K562 (cell line): ENCODE results near the gene RINL. TPM values are rescaled to one million over a fixed set of nuclear protein-coding genes. Genes with fewer than 3 reads are reported as not detected.

Source experiments
- E2F6 ChIP-seq, 2 experiments: IDR thresholded peaks; 2 replicates each; pipeline ENCODE4 v1.6.1; 2011; ENCODE audit warnings: borderline replicate concordance in 1 of 2, control low read depth in 1 of 2, low read depth in 1 of 2, low read length in 1 of 2, mild to moderate bottlenecking in 1 of 2, mixed read lengths in 1 of 2, moderate library complexity in 1 of 2; ENCODE audit not compliant: insufficient read depth in 1 of 2, insufficient read length in 1 of 2, poor library complexity in 1 of 2, severe bottlenecking in 1 of 2; ENCODE audit errors: extremely low read depth in 1 of 2
- EWSR1 ChIP-seq: fragments of 450-650 bp; IDR thresholded peaks from 2 replicates; pipeline ENCODE4 v1.6.1; 2018; ENCODE audit warnings: borderline replicate concordance, mild to moderate bottlenecking, low read depth, moderate library complexity; ENCODE audit not compliant: partially characterized antibody
- FOXO4 ChIP-seq: fragments of 450-650 bp; formaldehyde crosslinking; IDR thresholded peaks from 2 replicates; pipeline ENCODE4 v1.4.0; 2020; ENCODE audit warnings: mild to moderate bottlenecking, moderate library complexity
- IRF1 ChIP-seq: sonication (generic); formaldehyde crosslinking; IDR thresholded peaks from 2 replicates; pipeline ENCODE4 v1.8.0; 2022; ENCODE audit warnings: missing genetic modification reagents, mild to moderate bottlenecking, borderline replicate concordance
- KLF1 ChIP-seq: fragments of 450-650 bp; IDR thresholded peaks from 2 replicates; pipeline ENCODE4 v1.6.1; 2016; ENCODE audit warnings: missing genetic modification characterization, missing compliant biosample characterization
- KLF16 ChIP-seq: IDR thresholded peaks from 2 replicates; pipeline ENCODE4 v1.6.1; 2016; ENCODE audit warnings: antibody characterized with exemption
- MECOM ChIP-seq: fragments of 250-450 bp; sonication (Bioruptor Pico); IDR thresholded peaks from 2 replicates; pipeline ENCODE4 v1.8.0; 2022; ENCODE audit warnings: inconsistent platforms
- MXI1 ChIP-seq: IDR thresholded peaks from 2 replicates; pipeline ENCODE4 v1.6.1; 2011; ENCODE audit warnings: low read depth, mild to moderate bottlenecking, improper control_type of control experiment, low read length
- NFATC3 ChIP-seq: fragments of 450-650 bp; IDR thresholded peaks from 2 replicates; pipeline ENCODE4 v1.6.1; 2017; ENCODE audit warnings: mild to moderate bottlenecking
- NFIX ChIP-seq: fragments of 250-450 bp; sonication (Bioruptor Pico); IDR thresholded peaks from 2 replicates; pipeline ENCODE4 v1.4.0; 2020; ENCODE audit warnings: low read depth, mild to moderate bottlenecking, moderate library complexity
- POLR2B ChIP-seq: fragments of 450-650 bp; IDR thresholded peaks from 2 replicates; pipeline ENCODE4 v1.6.1; 2018; ENCODE audit warnings: low read depth; ENCODE audit not compliant: partially characterized antibody
- PPARD ChIP-seq: fragments of 250-450 bp; sonication (Bioruptor Pico); IDR thresholded peaks from 2 replicates; pipeline ENCODE4 v1.8.0; 2022; ENCODE audit warnings: inconsistent platforms, mild to moderate bottlenecking, moderate library complexity
- PTTG1 ChIP-seq: fragments of 450-650 bp; IDR thresholded peaks from 2 replicates; pipeline ENCODE4 v1.6.1; 2016; ENCODE audit warnings: low read depth, mild to moderate bottlenecking, missing genetic modification characterization, missing compliant biosample characterization
- TCF7 ChIP-seq: sonication (generic); IDR thresholded peaks from 2 replicates; pipeline ENCODE4 v1.6.1; 2016; ENCODE audit warnings: antibody characterized with exemption, borderline replicate concordance
- TEAD4 ChIP-seq, 2 experiments: sonication (generic) in 1 of 2; formaldehyde crosslinking in 1 of 2; IDR thresholded peaks; 2 replicates each; pipeline versions ENCODE4 v1.6.1 to v1.8.0; 2012 to 2022; ENCODE audit warnings: borderline replicate concordance in 1 of 2, inconsistent platforms in 1 of 2, low read length in 1 of 2, mild to moderate bottlenecking in 1 of 2, missing genetic modification reagents in 1 of 2
- VEZF1 ChIP-seq: fragments of 200-800 bp; sonication (Bioruptor generic); IDR thresholded peaks from 2 replicates; pipeline ENCODE4 v1.6.1; 2017; ENCODE audit warnings: missing genetic modification characterization, missing compliant biosample characterization
- ZBED1 ChIP-seq: IDR thresholded peaks from 2 replicates; pipeline ENCODE4 v1.6.1; 2014
- ZNF146 ChIP-seq: IDR thresholded peaks from one replicate; pipeline ENCODE4 v1.6.1; 2018; ENCODE audit warnings: missing compliant biosample characterization; ENCODE audit not compliant: unreplicated experiment
- ZNF766 ChIP-seq: fragments of 200-800 bp; sonication (Bioruptor generic); conservative IDR thresholded peaks from 2 replicates; pipeline ENCODE4 v1.6.1; 2016; ENCODE audit warnings: missing genetic modification characterization, missing compliant biosample characterization
- ZSCAN32 ChIP-seq: fragments of 450-650 bp; formaldehyde crosslinking; IDR thresholded peaks from 2 replicates; pipeline ENCODE4 v1.4.0; 2020; ENCODE audit warnings: mild to moderate bottlenecking, moderate library complexity
- polyA plus RNA-seq, 8 experiments: library from polyadenylated mRNA; depleted of rRNA in 4 of 8; stranded (reverse) in 5 of 8; unstranded in 3 of 8; fragments of >200 nt; fragmentation: Nextera tagmentation in 2 of 8; fragmentation: Illumina TruSeq in 1 of 8; extraction: Ambion mirVana in 2 of 8; extraction: Trizol in 1 of 8; gene quantifications; 2 replicates each; pipeline versions ENCODE4 v1.2.1 to v1.2.3, GENCODE V29; 2011 to 2014; ENCODE audit warnings: inconsistent platforms in 1 of 8, missing spikeins in 1 of 8
- total RNA-seq, 7 experiments: library from RNA; depleted of rRNA in 6 of 7; stranded (reverse); fragments of >200 nt in 6 of 7; fragmentation: Illumina TruSeq in 2 of 7; extraction: Trizol in 2 of 7; gene quantifications; 2 replicates each; pipeline versions ENCODE4 v1.2.1 to v1.2.3, GENCODE V29; 2011 to 2021; ENCODE audit warnings: low replicate concordance in 1 of 7
- TF ChIP-seq, protein P1 (sequence below): fragments of 200-400 bp; formaldehyde crosslinking; IDR thresholded peaks from 2 replicates; pipeline ENCODE4 v1.6.1; 2017; ENCODE audit warnings: mild to moderate bottlenecking, low read depth, low read length, moderate library complexity

Gene RINL
- total and polyA plus RNA-seq, 9 of the 15 experiments (the other 6 are each of a cell fraction or from before 2014, with no cell fraction given) = 0.82 to 10.9 (median 4.9) TPM

DNA sequence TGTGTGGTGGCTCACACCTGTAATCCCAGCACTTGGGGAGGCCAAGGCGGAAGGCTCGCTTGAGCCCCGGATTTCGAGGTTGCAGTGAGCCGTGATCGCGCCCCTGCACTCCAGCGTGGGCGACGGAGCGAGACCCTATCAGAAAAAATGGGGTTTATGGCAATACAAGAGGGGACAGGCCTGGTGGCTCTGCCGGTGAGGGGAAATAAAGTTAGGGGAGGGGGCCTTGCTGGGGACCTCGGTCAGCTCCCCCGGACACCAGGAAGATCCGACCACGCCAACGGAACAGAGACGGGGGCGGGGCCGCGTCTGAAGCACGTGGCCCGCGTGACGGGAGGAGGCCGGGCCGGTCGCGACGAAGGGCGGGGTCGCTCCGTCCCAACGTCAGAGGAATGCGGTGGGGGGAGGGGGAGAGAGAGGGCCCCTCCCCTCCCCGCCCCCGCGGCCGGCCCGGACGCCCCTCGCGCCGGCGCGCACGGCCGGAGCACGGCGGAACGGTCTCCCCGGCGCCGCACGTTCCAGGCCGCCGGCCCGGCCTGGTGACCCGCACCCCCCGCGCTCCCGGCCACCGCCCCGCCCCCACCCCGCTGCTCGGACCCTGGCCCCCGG, 26.3 kb downstream of the RINL start (continued):
- peak; percentile 78 to 93 for TF ChIP-seq E2F6 (IDR thresholded peaks at IDR 0.05; ENCODE audit: borderline replicate concordance in 1 of 2, extremely low read depth in 1 of 2, insufficient read depth in 1 of 2, insufficient read length in 1 of 2, low read depth in 1 of 2, low read length in 1 of 2, poor library complexity in 1 of 2, severe bottlenecking in 1 of 2)
- TF ChIP-seq NFATC3 = no peak
- TF ChIP-seq PTTG1 (tag) = no peak
- TF ChIP-seq KLF1 (tag) = peak; percentile 83; the same call in 1 of the 2 replicates
- no peak for TF ChIP-seq ZBED1
- peak; percentile 67; the same call in 1 of the 2 replicates for TF ChIP-seq TEAD4 (IDR thresholded peaks at IDR 0.05; ENCODE audit: low read length)
- no peak for TF ChIP-seq TEAD4 (CRISPR knock-in tag; IDR thresholded peaks at IDR 0.05; ENCODE audit: borderline replicate concordance)
- TF ChIP-seq POLR2B = peak; percentile 71
- no peak for TF ChIP-seq IRF1 (CRISPR knock-in tag)
- TF ChIP-seq FOXO4 (CRISPR knock-in tag) = no peak
- no peak for TF ChIP-seq KLF16
- TF ChIP-seq MECOM (CRISPR knock-in tag) = 0 out of 2 replicates have a peak, but pooled peaks have one; percentile 27
- TF ChIP-seq MXI1 = peak; percentile 93
- no peak for TF ChIP-seq ZSCAN32 (CRISPR knock-in tag)
- TF ChIP-seq ZNF766 = 0 out of 2 replicates have a peak, but pooled peaks have one; percentile 15
- TF ChIP-seq EWSR1 = no peak
- TF ChIP-seq VEZF1 (CRISPR knock-in tag) = peak; percentile 97; the same call in 1 of the 2 replicates
- no peak for TF ChIP-seq ZNF146 (CRISPR knock-in tag)
- no peak for TF ChIP-seq TCF7
- TF ChIP-seq PPARD = no peak
- TF ChIP-seq, protein P1, sequence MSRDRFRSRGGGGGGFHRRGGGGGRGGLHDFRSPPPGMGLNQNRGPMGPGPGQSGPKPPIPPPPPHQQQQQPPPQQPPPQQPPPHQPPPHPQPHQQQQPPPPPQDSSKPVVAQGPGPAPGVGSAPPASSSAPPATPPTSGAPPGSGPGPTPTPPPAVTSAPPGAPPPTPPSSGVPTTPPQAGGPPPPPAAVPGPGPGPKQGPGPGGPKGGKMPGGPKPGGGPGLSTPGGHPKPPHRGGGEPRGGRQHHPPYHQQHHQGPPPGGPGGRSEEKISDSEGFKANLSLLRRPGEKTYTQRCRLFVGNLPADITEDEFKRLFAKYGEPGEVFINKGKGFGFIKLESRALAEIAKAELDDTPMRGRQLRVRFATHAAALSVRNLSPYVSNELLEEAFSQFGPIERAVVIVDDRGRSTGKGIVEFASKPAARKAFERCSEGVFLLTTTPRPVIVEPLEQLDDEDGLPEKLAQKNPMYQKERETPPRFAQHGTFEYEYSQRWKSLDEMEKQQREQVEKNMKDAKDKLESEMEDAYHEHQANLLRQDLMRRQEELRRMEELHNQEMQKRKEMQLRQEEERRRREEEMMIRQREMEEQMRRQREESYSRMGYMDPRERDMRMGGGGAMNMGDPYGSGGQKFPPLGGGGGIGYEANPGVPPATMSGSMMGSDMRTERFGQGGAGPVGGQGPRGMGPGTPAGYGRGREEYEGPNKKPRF = no peak
- no peak for TF ChIP-seq NFIX (CRISPR knock-in tag)
